Epidermal melanocyte (primary cell): ENCODE measurements around the gene LIN7A.
"Not testable (repeated sequence)": the region's sequence is repeated elsewhere in the genome, so short reads cannot be mapped to it uniquely, and the experiment has no call there.

Experiments
- DNase-seq: peaks from one replicate; pipeline ENCODE4 v3.0.0; 2011; ENCODE audit warnings: low spot score; ENCODE audit not compliant: insufficient read length

Gene LIN7A

DNA sequence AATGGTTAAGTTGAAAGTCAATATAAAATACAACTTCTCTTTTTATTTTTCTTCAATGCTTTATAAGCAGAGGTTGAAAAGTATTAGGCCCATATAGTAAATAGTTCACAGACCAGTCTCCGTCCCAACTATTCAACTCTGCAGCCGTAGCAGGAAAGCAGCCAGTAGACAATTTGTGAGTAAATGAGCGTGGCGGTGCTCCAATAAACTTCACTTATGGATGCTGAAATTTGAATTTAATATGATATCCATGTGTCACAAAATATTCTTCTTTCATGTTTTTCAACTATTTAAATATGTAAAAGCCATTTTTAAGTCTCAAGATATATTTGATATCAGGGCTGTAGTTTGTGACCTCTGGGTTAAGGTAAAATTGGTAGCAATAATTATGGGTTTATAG lies 17.7 kb downstream of the LIN7A start:
- no peak for DNase-seq

DNA sequence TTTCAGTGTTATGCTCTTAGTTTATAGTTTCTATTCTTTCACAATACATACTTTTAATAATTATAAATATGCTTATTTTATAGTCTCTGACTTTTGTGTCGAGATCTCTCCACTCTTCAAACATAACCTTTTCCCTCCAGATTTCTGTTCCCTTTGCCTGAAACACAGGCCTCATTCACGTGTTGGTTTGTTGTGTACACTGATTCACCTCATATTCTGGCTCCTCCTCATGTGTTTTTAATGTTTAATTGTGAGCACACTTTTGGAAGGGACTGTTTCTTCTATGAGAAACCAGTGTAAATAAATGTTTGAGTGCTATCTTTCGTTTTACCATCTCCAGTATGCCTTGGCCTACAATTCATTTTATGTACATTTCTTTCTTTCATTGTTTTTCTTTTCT lies 20.1 kb downstream of the LIN7A start:
- DNase-seq, result no peak

GRCh38 chr12:80912901-80913770 lies 24.6 kb downstream of the LIN7A start:
- no peak for DNase-seq

DNA sequence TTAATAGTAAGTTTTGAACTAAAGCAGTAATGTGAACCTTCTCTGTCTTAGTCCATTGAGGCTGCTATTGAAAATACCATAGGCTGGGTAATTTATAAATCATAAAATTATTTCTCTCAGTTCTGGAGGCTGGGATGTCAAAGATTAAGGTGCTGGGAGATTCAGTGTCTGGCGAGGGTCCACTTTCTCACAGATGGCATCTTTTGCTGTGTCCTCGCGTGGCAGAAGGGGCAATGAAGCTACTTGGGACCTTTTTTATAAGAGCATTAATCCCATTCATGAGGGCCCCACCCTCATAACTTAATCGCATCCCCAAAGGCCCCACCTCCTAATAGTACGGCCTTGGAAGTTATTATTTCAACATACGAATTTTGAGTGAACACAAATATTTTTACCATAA lies 28.4 kb downstream of the LIN7A start:
- DNase-seq, result no peak

- DNase-seq, result no peak
Measured at GRCh38 chr12:80902711-80903110, 35.0 kb downstream of the LIN7A start.

DNA sequence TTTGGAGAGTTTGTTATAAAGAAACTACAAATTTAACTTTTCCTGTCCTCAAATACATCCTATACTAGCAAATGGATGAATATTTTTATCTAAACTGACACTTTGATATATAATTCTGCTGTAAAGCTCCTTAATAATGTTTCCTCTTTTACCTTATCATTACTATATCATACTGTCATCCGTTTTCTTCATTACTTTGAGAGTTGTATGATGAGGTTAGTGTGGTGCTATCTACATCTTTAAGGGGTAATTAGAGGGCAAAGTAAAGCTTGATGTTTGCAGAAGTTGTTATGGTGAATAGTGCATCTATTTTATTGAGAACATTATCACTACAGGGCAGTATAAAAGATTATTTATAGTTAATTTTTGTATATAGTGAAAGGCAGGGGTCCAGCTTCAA lies 36.1 kb downstream of the LIN7A start:
- DNase-seq, result no peak

GRCh38 chr12:80895240-80895639 lies 42.5 kb downstream of the LIN7A start:
- DNase-seq, result no peak

GRCh38 chr12:80894179-80894578 lies 43.6 kb downstream of the LIN7A start:
- no peak for DNase-seq

DNA sequence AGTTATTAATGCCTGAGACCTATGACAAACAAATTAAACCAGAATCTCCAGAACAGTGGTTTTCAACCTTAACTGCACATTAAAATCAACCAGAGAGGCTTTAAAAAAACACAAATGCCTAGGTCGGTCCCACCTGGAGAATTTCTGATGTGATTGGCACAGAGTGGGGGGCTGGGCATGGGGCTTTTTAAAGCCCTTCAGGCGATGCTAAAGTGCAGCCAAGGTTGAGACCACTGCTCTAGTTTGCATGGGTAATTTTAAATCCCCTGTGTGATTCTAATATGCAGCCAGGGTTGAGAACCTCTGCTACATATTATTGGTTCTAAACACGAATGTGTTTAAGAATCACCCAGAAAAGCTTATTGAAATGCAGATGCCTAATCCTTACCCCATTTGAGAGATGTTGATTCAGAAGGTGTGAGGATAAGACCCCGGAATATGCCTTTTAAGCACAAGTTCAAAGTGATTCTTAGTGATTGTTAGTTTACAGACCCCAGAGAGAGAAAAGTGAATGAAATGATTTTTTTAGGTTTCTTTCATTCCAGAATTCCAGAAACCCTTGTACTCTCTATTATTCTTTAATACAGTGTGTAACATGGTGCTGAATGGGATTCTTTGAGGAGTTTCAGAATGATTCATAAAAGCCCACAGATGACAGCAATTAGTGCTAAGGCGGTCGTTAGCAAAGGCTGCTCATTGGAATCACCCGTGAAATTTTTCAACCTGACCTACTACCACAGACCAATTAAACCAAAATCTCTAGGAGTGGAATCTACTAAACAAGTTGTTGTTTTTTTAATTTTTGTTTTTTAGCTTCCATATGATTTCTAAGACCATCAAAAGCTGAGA lies 44.9 kb downstream of the LIN7A start:
- DNase-seq, result no peak

DNA sequence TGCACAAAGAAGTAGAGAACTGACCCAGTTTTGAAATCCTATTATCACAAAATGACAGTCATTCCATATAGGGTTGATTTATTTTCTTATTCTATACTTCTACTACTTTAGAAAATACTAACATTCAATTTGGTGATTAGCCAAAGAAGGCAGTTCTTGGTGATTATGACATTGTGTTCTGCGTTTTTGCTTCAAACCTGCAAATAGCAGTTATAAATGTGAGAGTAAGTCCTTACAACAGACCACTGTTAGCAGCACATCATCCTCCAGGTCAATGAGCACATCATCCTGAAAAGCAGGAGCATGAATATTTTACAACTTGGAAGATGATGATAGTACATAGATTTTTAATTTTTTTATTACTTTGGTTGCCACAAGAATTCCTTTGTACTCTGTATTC lies 53.1 kb downstream of the LIN7A start:
- no peak for DNase-seq

DNA sequence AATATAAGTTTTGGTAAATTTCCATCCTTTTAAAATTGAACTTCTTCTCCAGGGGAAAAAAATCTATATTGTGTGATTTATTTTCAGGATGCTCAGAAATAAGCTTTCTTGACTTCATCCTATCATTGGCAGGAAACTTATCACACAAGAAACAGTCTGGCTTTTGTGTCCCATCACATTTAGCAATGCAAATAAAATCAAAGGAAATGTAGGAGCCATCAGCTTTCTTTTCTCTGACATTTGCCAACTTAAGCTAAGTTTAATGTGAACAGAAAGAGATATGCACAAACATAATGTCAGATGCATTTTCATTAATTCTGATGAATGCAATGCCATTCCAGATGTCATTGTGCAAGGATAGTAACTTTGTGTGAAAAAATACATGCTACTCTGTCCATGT lies 56.6 kb downstream of the LIN7A start:
- no peak for DNase-seq

GRCh38 chr12:80878452-80878851 lies 59.3 kb downstream of the LIN7A start:
- not testable (repeated sequence) for DNase-seq

DNA sequence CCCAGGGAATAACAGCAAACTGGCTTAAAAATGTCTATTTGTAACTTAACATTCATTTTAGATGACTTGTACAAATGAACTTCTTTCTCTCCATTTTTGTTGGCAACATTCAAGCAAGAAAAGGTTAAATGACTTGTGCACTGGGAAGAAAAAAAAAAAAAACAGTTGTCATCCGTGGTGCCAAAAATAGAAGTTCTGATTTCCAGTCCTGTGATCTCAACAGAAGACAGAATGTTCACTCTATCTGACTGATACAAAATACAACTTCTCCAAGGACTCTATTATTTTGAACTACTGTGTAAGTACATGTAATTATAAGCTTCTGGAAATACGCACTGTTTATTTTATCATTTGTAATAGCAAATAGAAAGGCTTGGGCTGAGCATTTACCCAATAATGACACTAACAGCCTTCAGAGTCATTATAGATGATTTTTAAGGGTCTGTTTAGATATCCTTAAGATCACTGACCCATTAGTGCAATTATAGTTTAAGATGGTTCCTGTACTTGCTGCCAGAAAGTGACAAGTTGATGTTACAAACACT lies 59.9 kb downstream of the LIN7A start:
- DNase-seq, result no peak

DNA sequence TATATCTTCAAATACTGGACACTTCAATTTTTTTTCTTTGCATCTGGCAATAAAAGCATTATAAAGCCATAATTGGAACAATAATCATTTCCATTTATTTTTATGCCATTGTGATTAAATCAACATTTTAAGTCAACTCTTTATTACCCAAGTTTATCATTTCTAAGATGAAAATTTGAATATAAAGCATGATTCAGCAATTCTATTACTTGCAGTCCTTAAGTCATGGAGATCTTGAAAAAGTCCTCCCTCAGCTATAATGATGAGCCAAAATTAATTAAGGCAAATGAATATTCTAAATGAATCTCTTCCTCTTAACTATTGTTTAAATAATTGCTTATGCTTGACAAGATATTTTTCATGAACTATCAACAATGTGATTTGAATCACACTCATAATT lies 65.7 kb downstream of the LIN7A start:
- DNase-seq, result no peak

DNA sequence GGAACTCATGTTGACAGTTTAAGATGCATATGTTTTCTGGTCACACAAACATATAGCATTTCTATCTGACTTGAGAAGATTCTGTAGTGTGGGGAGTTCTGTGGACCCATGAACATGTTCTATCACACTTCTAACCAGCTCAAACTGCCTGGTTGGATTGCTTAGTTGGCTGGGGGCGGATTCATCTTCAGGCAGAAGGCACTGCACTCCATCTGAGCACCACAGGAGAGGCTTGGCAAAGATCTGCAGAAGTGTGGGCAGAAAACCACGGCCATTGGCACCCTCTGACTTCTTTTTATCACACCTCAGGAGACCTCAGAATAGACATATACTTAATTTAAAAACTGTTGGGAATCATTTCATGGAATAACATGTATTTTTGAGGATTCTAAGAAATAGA lies 68.5 kb downstream of the LIN7A start:
- no peak for DNase-seq

GRCh38 chr12:80868576-80868975 lies 69.2 kb downstream of the LIN7A start:
- DNase-seq, result no peak

- DNase-seq, result no peak
Measured at GRCh38 chr12:80867941-80868340, 69.8 kb downstream of the LIN7A start.

- no peak for DNase-seq
Measured at GRCh38 chr12:80864046-80864735, 73.5 kb downstream of the LIN7A start.

- no peak for DNase-seq
Measured at GRCh38 chr12:80862531-80862930, 75.2 kb downstream of the LIN7A start.

DNA sequence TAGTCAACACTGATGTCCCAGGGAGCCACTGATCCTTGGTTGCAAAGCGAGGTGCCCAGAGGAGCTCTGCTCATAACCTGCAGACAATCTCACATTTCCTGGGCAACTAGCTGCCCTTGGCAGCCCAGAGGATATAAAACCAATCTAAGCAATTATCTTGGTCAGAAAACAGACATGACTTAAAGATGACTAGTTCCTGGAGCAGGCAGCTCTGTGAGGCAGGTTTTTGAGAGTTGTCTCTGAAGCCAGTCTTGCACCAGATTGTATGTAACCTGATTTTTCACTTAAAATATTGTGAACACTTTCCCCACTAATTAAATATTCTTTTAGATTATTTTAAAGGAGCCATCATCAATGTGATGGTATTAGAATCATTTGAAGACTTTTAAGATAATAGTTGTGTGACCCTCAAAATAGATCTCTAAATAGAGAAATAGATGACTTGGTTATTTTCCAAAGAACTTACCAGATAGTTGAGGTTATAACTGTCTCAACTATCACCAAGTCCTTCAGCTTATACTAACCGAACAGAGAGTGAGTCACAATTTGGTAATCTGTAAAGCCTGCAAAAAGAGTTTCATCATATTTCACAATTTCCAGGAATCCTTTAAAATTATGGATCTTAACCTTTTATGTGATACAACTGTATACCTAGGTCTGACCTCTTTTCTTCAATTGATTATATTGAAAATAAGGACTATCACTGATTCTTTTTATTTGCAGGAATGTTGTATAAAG lies 75.9 kb downstream of the LIN7A start:
- no peak for DNase-seq

GRCh38 chr12:80860928-80861327 lies 76.8 kb downstream of the LIN7A start:
- DNase-seq, result no peak
